T-cell (primary cell): ENCODE results near the gene P2RY12. TPM values are rescaled to one million over a fixed set of nuclear protein-coding genes. Genes with fewer than 3 reads are reported as not detected.
"Not testable (repeated sequence)": the region's sequence is repeated elsewhere in the genome, so short reads cannot be mapped to it uniquely, and the experiment has no call there.

Experiments used
- ATAC-seq, 4 experiments: fragments of 200-7000 bp in 3 of 4; fragments of 150-1000 bp in 1 of 4; cut with Tn5 transposase; replicated peaks in 1 of 4; 1 replicate in 3 of 4; 2 replicates in 1 of 4; pipeline ENCODE4 v1.10.0; 2021; ENCODE audit warnings: moderate library complexity in 3 of 4, mild to moderate bottlenecking in 2 of 4, moderate number of reproducible peaks in 1 of 4
- CTCF ChIA-PET, 2 donors: fragments of 300-600 bp; sonication (Branson Sonifier 250); formaldehyde crosslinking; loops; one replicate each; lab custom pipeline; 2022; ENCODE audit warnings: antibody characterized with exemption in 2 of 2; lab: Charles Lee
- POLR2A ChIA-PET, 2 donors: fragments of 300-600 bp; sonication (Branson Sonifier 250); formaldehyde crosslinking; loops; one replicate each; lab custom pipeline; 2022; ENCODE audit warnings: antibody characterized with exemption in 2 of 2; lab: Charles Lee
- DNase-seq, 35 experiments: peaks; one replicate each; pipeline versions ENCODE4 v3.0.0 to v3.0.0-alpha.2; 2013 to 2023
- H3K27ac ChIP-seq: one replicate; pipeline ENCODE4 v1.5.1; 2013; ENCODE audit warnings: low read length
- H3K27me3 ChIP-seq, 2 experiments: replicated peaks in 1 of 2; 1 replicate in 1 of 2; 2 replicates in 1 of 2; pipeline versions ENCODE4 v1.6.1 to v1.7.0; 2013; ENCODE audit warnings: low read length in 1 of 2, mixed read lengths in 1 of 2; ENCODE audit not compliant: control insufficient read depth in 2 of 2, insufficient read depth in 2 of 2; ENCODE audit errors: extremely low read depth in 1 of 2
- H3K36me3 ChIP-seq, 2 donors: 1 replicate in 1 of 2; 2 replicates in 1 of 2; pipeline versions ENCODE4 v1.6.1 to v1.7.0; 2013; ENCODE audit warnings: low read length in 1 of 2; ENCODE audit not compliant: control insufficient read depth in 2 of 2, insufficient read depth in 1 of 2; ENCODE audit errors: extremely low read depth in 1 of 2
- H3K4me1 ChIP-seq, 2 experiments: 1 replicate in 1 of 2; 2 replicates in 1 of 2; pipeline versions ENCODE4 v1.6.1 to v1.7.0; 2013; ENCODE audit warnings: low read length in 2 of 2, mixed read lengths in 1 of 2; ENCODE audit not compliant: insufficient read depth in 2 of 2, control insufficient read depth in 1 of 2; ENCODE audit errors: extremely low read depth in 1 of 2
- H3K4me3 ChIP-seq, 2 donors: 1 replicate in 1 of 2; 2 replicates in 1 of 2; pipeline versions ENCODE4 v1.5.1 to v1.7.0; 2013; ENCODE audit warnings: mild to moderate bottlenecking in 2 of 2, low read length in 1 of 2, moderate library complexity in 1 of 2; ENCODE audit not compliant: control insufficient read depth in 1 of 2; ENCODE audit errors: extremely low read depth in 1 of 2
- H3K9me3 ChIP-seq: 2 replicates; pipeline ENCODE4 v1.7.0; 2013
- H3K27ac Mint-ChIP-seq, 2 donors: one replicate each; pipeline ENCODE4 v1.8.0; 2020 to 2021; ENCODE audit warnings: mild to moderate bottlenecking in 2 of 2, mixed read lengths in 2 of 2
- H3K27me3 Mint-ChIP-seq, 2 donors: one replicate each; pipeline ENCODE4 v1.8.0; 2021 to 2022; ENCODE audit warnings: mixed read lengths in 2 of 2
- H3K36me3 Mint-ChIP-seq: one replicate; pipeline ENCODE4 v1.8.0; 2021; ENCODE audit warnings: mixed read lengths
- H3K4me1 Mint-ChIP-seq, 3 donors: one replicate each; pipeline ENCODE4 v1.8.0; 2020 to 2022; ENCODE audit warnings: mixed read lengths in 3 of 3, mild to moderate bottlenecking in 1 of 3
- H3K4me3 Mint-ChIP-seq, 3 donors: one replicate each; pipeline ENCODE4 v1.8.0; 2020 to 2022; ENCODE audit warnings: mild to moderate bottlenecking in 3 of 3, mixed read lengths in 3 of 3, moderate library complexity in 3 of 3
- H3K9me3 Mint-ChIP-seq, 3 donors: one replicate each; pipeline ENCODE4 v1.8.0; 2020 to 2022; ENCODE audit warnings: mixed read lengths in 3 of 3
- WGBS: methylation state at CpG from one replicate; pipeline ENCODE4 v1.1.5; 2013; ENCODE audit warnings: missing lambda C conversion rate; ENCODE audit not compliant: insufficient coverage; 5-methylcytosine and 5-hydroxymethylcytosine counted together
- total RNA-seq, 35 experiments: library from RNA in 6 of 35; stranded (reverse) in 6 of 35; fragments of 120-200 nt in 1 of 35; gene quantifications; one replicate each; pipeline versions ENCODE4 v1.2.1 to v1.2.4 and lab custom pipeline; 2013 to 2026

The P2RY12 gene
- total RNA-seq, 5 donors from 2014 or later (not counting 1 experiment from before 2014, with no cell fraction given): 0.51 TPM; not detected in 4

DNA sequence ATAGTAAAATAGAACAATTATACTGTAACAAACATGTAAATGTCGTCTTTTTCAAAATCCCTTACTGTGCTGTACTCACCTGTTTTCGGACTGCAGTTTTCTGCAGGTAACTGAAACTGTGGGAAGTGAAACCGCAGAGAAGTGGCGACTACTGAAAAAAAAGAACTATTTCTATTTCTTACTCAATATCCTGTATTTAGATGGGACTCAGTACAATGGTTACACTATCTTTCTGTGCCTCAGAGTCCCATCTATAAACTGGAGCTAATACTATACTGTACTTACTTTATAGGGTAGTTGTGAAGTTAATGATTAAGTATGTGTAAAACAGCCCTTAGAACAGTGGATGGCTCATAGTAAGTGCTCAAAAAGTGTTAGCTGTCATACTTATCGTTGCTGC lies 14.3 kb upstream of the P2RY12 start:
- no peaks in the 10 kb centered on the region for H3K9me3 Mint-ChIP-seq
- Histone ChIP-seq H3K9me3 (no peaks in the 10 kb centered on the region), H3K36me3 (no peaks in the 10 kb centered on the region), H3K4me3 (no peak overlapping the region), H3K27ac (no peak overlapping the region), H3K27me3 (peaks cover 0 to 2% of the 10 kb centered on the region in 2 experiments), H3K4me1 (no peaks in the 10 kb centered on the region)
- H3K27me3 Mint-ChIP-seq: peaks cover 4 to 10% of the 10 kb centered on the region in 2 donors
- WGBS: no CpG with 5 or more reads among the region's 5 CpGs
- H3K27ac Mint-ChIP-seq: no peak overlapping the region
- no peaks in the 10 kb centered on the region for H3K4me1 Mint-ChIP-seq
- H3K36me3 Mint-ChIP-seq: no peaks in the 10 kb centered on the region
- no peak overlapping the region for H3K4me3 Mint-ChIP-seq
- DNase-seq (no peak), ATAC-seq (no peak)
- CTCF ChIA-PET: interaction anchor here in 1 of 2 donors (0.7 to 0.8 kb wide), 2 partner anchors 110 to 1194 kb away, joined by 3 read pairs; no protein-coding TSS in a partner anchor
- POLR2A ChIA-PET: interaction anchor here in 1 of 2 donors (0.6 kb wide), 1 partner anchor 384 kb away, joined by 3 read pairs; no protein-coding TSS in a partner anchor

DNA sequence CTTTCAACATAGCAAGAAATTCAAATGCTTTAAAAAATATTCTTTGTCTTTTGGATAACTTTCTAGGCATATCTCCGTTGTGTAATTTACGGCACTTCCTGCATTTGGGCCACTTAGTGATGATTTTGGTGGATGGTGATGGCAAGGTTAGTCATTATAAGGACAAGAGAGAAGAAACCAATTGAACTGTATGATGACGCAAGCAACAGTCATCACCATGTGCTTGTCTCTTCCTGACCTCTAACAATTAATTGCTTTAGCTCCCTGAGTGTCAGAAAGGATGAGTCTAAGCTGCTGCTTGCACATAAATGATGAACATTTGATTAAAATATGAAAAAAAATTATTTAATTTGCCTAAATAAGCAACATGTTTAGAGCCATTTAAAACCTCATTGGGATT lies 11.3 kb upstream of the P2RY12 start:
- no peak overlapping the region for H3K4me3 ChIP-seq
- ChIA-PET CTCF (no interaction called here), POLR2A (no interaction called here)
- H3K4me1 Mint-ChIP-seq: no peaks in the 10 kb centered on the region
- H3K4me3 Mint-ChIP-seq: no peak overlapping the region
- WGBS: no CpG with 5 or more reads among the region's 3 CpGs
- H3K9me3 ChIP-seq: no peaks in the 10 kb centered on the region
- no peak for ATAC-seq
- peaks cover 8% of the 10 kb centered on the region in 2 donors for H3K27me3 Mint-ChIP-seq
- H3K9me3 Mint-ChIP-seq: no peaks in the 10 kb centered on the region
- DNase-seq: no peak
- H3K4me1 ChIP-seq: no peaks in the 10 kb centered on the region
- H3K27me3 ChIP-seq: peaks cover 0 to 3% of the 10 kb centered on the region in 2 experiments
- H3K36me3 ChIP-seq: no peaks in the 10 kb centered on the region
- H3K27ac ChIP-seq: no peak overlapping the region
- H3K27ac Mint-ChIP-seq: no peak overlapping the region
- no peaks in the 10 kb centered on the region for H3K36me3 Mint-ChIP-seq

DNA sequence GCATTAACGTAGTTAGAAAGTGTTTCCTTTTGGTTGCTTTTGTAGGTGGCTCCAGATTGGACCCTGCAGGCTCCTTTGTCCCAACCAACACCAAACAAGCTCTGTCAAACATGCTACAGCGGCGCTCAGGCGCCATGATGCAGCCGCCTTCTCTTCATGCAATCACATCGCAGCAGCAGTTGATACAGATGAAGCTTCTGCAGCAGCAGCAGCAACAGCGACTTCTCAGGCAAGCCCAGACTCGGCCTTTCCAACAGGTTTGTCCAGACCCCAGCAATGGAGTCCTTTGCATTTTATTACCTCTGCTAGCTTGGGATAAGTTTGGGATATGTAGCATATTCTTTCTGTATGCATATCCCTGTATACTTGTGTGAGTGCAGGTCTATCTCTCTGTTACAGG lies 10.1 kb upstream of the P2RY12 start:
- H3K27ac Mint-ChIP-seq: no peak overlapping the region
- CTCF ChIA-PET: no interaction called here
- Histone ChIP-seq H3K27me3 (peaks cover 0 to 3% of the 10 kb centered on the region in 2 experiments), H3K27ac (no peak overlapping the region), H3K9me3 (no peaks in the 10 kb centered on the region), H3K4me1 (no peaks in the 10 kb centered on the region), H3K36me3 (no peaks in the 10 kb centered on the region), H3K4me3 (no peak overlapping the region)
- DNase-seq: no peak
- H3K4me3 Mint-ChIP-seq: no peak overlapping the region
- no peaks in the 10 kb centered on the region for H3K4me1 Mint-ChIP-seq
- no peak for ATAC-seq
- no peaks in the 10 kb centered on the region for H3K9me3 Mint-ChIP-seq
- H3K27me3 Mint-ChIP-seq: peaks cover 7 to 8% of the 10 kb centered on the region in 2 donors
- H3K36me3 Mint-ChIP-seq: no peaks in the 10 kb centered on the region
- WGBS: 86% methylated on average over 5 of the region's 8 CpGs
- POLR2A ChIA-PET: no interaction called here

DNA sequence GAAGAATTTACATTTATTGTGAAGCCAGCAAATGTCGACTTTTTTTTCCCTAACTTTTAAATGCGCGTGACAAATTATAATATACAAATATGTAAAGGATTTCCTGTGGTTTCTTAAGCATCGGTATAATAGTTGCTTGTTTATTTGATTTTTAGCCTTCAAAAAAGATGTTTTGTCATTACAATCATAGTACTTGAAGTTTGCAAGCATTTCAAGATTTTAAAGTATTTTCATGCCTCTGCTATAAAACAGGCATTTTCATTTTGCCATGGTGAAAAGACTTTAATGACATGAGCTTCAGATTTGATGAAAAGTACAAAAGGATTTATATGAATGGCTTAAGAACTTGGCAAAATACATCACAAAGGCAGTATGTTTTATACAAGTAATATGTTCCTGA lies 9.4 kb upstream of the P2RY12 start:
- CTCF ChIA-PET: interaction anchor here (0.6 to 0.7 kb wide), 3 partner anchors 162 to 1020 kb away, joined by 3 to 5 read pairs (median 3); no protein-coding TSS in a partner anchor
- H3K27ac Mint-ChIP-seq: no peak overlapping the region
- no peaks in the 10 kb centered on the region for H3K9me3 Mint-ChIP-seq
- Histone ChIP-seq H3K4me1 (no peaks in the 10 kb centered on the region), H3K9me3 (no peaks in the 10 kb centered on the region), H3K27me3 (peaks cover 0 to 3% of the 10 kb centered on the region in 2 experiments), H3K27ac (no peak overlapping the region), H3K36me3 (no peaks in the 10 kb centered on the region), H3K4me3 (no peak overlapping the region)
- no peaks in the 10 kb centered on the region for H3K36me3 Mint-ChIP-seq
- ATAC-seq (no peak), DNase-seq (no peak)
- POLR2A ChIA-PET: no interaction called here
- WGBS: no CpG with 5 or more reads among the region's 4 CpGs
- peaks cover 10 to 12% of the 10 kb centered on the region in 2 donors for H3K27me3 Mint-ChIP-seq
- no peaks in the 10 kb centered on the region for H3K4me1 Mint-ChIP-seq
- no peak overlapping the region for H3K4me3 Mint-ChIP-seq

DNA sequence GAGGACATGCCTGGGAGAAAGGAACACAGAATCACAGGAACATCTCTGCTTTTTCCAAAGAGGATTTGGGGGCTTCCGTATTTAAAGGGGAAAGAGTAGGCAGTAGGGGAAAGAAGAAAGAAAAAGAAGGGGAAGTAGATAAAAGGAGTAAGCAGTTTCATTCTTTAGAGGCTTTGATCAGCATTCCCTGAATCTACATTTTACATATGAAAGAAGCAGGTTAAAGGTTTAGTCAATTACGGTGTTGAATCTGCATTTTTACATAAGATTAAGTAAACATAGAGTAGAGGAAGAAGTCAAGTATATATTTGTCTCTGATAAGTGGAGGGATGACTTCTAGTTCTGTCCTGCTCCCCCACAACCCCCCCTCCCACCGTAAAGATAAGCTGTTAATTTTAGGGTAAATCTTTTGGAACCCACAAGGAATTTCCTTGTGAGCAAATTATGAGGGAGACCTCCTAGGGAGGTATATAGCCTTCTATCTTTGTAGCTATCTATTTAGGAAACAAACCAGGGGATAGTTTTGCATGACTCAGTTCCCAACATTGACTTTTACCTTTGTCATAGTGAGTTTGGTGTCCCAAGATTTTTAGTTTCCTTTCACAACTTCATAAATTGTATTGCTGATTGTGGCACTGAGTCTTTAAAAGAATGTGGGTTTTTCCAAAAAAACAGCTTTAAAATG lies 8.7 kb upstream of the P2RY12 start:
- H3K9me3 Mint-ChIP-seq: no peaks in the 10 kb centered on the region
- no peaks in the 10 kb centered on the region for H3K36me3 ChIP-seq
- no peaks in the 10 kb centered on the region for H3K9me3 ChIP-seq
- H3K27me3 ChIP-seq: peaks cover 0 to 3% of the 10 kb centered on the region in 2 experiments
- DNase-seq (no peak), ATAC-seq (no peak)
- no peak overlapping the region for H3K4me3 ChIP-seq
- no peak overlapping the region for H3K27ac ChIP-seq
- H3K4me3 Mint-ChIP-seq: no peak overlapping the region
- H3K27me3 Mint-ChIP-seq: peaks cover 10 to 12% of the 10 kb centered on the region in 2 donors
- ChIA-PET CTCF (interaction anchor here (0.5 to 0.7 kb wide), 4 partner anchors 161 to 1622 kb away, joined by 3 to 7 read pairs (median 4); no protein-coding TSS in a partner anchor), POLR2A (no interaction called here)
- WGBS: no CpG with 5 or more reads among the region's 3 CpGs
- no peaks in the 10 kb centered on the region for H3K4me1 ChIP-seq
- no peaks in the 10 kb centered on the region for H3K36me3 Mint-ChIP-seq
- H3K27ac Mint-ChIP-seq: no peak overlapping the region
- no peaks in the 10 kb centered on the region for H3K4me1 Mint-ChIP-seq

DNA sequence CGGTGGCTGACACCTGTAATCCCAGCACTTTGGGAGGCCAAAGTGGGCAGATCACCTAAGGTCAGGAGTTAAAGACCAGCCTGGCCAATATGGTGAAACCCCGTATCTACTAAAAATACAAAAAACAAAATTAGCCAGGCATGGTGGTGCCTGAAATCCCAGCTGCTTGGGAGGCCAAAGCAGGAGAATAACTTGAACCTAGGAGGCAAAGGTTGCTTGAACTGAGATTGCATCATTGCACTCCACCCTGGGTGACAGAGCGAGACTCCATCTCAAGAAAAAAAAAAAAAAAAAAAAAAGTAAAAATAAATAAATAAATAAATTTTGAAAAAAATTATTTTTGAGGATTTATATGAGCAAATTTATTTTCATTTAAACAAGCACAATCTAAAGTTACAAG lies 7.6 kb upstream of the P2RY12 start:
- H3K27ac Mint-ChIP-seq, DNase-seq, POLR2A ChIA-PET, H3K4me1 Mint-ChIP-seq, H3K4me3 ChIP-seq, H3K27me3 ChIP-seq, H3K9me3 Mint-ChIP-seq, H3K36me3 Mint-ChIP-seq, H3K4me1 ChIP-seq, H3K36me3 ChIP-seq, ATAC-seq, CTCF ChIA-PET, H3K27ac ChIP-seq, H3K4me3 Mint-ChIP-seq, H3K9me3 ChIP-seq: not testable (repeated sequence)
- 80% methylated on average over 1 of the region's 3 CpGs for WGBS
- H3K27me3 Mint-ChIP-seq: peaks cover 10 to 12% of the 10 kb centered on the region in 2 donors
